Hematopoietic multipotent progenitor cell treated with erythropoietin and hydrocortisone succinate and interleukin-3 and kit ligand, for 15 days (in vitro differentiated cells): ENCODE data around the gene HIVEP3.
"Not testable (repeated sequence)": the region's sequence is repeated elsewhere in the genome, so short reads cannot be mapped to it uniquely, and the experiment has no call there.

Experiments used
- DNase-seq: peaks from one replicate; pipeline ENCODE4 v3.0.0-alpha.2; 2015; ENCODE audit warnings: low spot score

Gene HIVEP3

DNA sequence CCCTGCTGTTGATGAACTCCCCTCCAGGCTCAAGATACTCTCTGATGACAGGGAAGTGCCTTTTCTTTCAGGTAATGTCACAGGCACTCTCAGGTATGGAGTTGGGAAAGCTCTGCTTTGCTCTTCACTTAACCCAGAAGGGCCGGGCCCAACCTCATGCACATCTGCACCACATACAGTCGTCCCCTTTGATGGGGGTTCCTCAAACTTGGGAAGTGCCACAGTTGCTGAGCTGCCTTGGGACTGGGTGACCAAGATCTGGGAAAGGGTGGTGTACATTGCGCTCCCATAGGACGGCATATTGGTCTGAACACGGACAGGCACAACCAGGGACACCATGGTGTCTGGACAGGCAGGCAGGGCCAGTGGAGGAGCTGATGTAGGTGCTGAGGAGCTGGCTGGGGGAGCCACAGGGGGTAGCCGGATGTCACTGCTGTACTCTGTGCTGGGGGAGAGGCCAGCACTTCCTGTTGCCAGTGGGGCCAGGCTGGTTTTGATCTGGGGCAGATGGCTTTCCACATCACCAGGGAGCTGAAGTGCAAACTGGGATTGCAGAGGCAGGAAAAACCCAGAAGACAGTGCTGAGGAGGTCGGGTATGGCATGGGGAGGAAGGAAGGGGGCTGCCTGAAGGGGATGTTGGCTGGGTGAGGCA lies 338.1 kb downstream of the HIVEP3 start:
- DNase-seq: no peak

DNA sequence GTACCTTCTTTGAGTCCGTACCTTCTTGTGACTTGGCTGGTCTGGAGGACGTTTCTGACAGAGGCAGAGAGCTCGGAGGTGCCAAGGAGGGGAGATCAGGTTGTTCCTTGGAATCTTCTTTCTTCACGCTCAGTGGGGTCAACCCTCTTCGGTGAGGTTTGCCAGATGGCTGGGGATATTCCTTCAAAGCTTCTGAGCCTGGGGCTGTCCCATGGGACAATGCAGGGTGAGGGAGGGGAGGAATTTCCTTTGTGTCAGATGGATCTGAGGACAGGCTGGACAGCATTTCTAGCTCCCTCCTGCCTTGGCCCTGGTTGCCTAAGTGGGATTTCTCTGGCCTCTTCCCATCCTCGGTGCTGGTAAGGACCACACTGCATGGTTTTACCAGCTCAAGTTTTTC lies 338.7 kb downstream of the HIVEP3 start:
- no peak for DNase-seq

DNA sequence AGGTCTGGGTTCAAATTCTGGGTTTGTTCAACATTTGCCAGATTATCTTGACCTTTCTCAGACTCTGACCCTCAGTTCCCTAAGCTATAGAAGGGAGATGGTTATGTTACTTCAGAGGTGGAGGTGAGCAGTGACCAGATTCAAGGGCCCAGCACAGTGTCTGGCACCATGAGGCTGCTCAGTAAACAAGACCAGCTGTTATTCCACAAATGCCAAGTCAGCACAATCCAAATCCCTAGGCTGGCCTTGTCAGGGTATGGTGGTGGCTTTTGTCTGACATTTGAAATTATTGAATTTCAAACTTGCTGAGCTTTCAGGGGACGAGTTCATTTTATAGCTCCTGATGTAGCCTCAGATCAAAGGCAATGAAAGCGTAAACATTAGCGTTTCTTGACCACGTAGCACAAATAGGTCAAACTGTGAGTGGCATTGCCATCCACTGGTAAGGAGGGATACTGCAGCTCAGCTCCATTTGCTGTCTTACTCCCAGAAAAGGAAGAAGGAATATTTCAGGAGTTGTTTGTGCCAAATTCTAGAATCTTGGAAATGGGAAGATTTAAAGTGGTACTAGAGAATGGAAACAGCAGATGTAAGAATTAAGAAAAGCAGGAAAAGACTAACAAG lies 339.9 kb downstream of the HIVEP3 start:
- no peak for DNase-seq

DNA sequence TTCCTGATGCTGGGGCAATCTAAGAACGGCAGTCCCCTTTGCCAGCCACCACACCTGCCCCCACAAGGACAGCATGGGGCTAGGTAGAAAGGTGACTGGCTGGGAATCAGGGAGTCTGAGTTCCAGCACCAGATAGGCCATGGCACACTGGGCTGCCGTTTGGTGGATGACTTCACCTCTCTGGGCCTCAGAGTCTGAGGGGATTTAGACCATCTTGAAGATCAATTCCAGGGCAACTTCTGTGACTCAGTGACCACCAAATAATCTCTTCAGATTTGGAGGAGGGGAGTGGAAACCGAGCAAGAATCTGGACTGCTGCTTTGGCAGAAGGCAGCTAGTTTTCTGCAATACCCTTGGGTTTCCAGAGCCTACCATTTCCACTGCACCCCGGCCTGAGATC lies 342.1 kb downstream of the HIVEP3 start:
- DNase-seq: no peak

DNA sequence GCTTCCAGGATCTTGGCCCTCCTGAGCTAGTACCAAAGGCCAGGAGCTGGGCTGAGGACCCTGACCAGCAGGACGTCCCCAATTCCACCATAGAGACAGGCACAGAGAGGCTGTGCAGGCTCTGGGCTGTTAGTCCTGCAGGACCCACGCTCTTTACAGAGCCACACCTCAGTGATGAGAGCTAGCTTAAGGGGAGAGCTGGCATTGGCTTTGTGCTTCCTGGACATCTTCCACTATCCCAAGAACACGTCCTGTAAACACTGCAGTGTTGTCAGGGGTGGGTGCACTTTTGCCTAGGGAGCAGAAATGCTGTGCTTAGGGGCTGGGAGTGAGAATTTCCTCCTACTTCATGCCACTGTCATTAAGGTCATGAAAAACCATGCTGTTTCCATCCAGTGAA lies 342.5 kb downstream of the HIVEP3 start:
- no peak for DNase-seq

DNA sequence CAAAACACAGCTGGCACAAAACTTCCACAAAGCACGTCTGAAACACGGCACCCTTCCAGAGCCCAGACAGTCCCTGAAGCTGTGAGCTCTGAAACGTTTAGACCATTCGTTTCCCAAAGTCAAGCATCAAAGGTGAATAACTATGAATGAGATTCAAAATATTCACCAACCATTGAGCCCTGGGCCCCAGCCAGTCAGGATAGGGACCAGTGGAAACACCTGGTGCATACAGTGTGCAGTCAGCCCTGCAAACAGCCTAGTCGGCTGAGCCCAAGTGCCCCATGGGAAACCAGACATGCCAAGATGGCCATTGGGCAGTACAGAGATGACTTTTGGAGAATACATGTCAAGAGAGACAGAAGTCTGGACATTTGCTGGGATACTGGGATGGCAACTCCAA lies 343.9 kb downstream of the HIVEP3 start:
- DNase-seq: no peak

DNA sequence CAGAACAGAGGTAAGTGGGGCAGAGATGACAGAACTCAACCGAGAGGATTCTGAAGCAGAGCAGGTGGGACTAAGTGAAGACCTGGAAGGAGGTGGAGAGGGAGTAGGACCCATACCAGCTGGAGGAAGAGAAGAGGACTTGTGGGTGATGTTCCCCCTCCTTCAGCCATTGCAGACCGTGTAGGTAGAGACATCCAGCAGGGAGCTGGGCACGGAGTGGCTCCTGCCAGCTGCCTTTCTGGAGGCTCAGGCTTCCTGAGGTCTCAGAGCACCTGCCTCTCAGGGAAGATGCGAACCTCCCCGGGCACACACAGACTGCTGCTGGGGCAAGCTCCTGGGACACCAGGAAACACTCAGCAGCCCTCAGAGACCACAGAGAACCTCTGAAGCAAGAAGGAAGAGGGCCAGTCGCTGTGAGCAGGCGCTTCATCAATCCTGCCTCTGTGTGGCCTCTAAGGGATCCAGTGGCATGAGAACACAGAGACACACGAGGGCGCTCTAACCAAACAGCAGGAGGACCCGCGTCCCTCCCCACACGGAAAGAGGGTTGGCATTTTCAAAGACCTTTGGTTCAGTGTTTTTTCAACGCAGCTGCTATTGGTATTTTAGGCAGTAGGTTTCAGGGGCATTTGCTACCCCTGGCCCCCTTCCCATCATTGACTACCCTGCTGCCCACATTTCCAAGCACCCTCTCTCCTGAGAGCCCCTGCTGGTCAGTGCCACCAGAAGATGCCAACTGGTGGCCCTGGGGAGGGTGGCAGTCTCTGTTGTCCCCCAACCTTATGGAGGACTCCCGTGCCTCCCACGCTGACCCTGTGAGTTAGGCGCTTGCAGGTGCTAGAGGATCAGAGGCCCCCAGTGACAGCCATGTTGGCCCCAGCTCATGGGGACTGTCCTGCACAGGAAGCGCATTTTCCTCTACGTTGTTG lies 344.7 kb downstream of the HIVEP3 start:
- peak; percentile 14 for DNase-seq

DNA sequence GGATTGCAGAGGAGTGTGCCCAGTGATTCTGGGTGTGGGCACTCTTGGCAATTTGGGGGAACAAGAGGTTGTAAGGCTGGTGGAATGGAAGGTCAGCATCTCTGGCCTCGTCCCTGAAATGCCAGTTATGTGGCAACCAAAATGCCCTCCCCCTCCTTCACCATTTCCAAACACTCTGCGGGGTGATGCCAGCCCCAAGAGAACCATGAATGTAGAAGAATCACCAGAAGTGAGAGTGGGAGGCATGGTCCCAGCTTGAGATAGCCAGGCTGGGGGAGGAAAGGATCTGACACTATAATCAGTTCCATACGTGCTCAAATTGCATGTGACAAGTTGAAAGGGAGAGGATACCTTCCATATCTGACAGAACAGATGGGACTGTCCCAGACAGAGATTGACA lies 345.5 kb downstream of the HIVEP3 start:
- no peak for DNase-seq

DNA sequence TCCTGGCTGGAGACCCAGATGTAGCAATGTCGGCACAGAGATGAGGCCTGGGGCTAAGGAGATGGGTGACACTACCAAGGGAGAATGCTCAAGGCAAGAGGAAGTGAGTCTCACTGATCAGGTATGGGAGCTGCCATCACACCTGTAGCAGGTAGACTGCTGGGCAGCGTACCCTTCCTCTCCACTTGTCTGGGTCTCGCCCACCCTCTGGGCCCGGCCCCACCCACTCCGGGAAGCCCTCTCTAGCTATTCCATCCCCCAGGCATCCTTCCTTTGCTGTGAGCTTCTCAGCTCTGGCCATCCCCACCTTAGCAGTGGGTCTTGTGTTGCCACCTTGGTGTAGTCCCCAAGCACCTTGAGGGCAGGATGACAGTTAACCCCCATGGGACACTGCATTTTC lies 346.5 kb downstream of the HIVEP3 start:
- no peak for DNase-seq

DNA sequence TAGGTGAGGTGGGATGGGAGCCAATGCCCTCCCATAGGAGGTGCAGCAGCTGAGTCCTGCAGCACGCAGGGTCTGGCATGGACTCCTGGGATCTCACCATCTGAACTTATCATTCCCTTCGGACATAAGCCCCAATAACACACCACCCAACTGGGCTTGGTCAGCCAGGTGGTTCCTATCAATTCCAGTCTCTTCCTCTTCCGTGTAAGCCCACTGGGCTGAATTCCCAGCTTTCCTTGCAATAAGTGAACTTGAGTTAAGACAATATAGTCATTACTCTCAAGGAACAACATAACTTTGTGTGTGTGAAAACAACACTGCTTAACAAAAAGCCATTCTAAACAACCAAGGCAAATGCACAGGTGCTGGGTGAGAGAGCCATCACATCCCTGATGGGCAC lies 347.7 kb downstream of the HIVEP3 start:
- DNase-seq: no peak

DNA sequence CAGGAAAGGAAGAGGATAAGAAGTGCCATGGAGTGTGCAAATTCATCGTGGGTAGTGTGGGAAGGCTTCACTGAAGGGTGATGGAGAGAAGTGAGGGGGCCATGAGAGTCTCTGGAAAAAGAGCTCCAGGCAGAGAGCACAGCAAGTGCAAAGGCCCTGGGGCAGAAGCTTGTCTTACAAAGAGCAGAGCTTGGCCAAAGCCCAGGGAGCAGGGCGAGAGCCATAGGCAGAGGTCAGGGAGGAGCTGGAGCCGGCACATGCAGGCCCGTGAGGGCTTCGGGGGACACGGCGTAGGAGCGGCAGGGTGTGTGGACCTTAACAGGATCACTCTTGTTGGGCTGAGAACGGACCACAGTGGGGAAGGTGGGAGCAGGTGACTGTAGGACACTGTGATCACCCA lies 350.5 kb downstream of the HIVEP3 start:
- DNase-seq: no peak

DNA sequence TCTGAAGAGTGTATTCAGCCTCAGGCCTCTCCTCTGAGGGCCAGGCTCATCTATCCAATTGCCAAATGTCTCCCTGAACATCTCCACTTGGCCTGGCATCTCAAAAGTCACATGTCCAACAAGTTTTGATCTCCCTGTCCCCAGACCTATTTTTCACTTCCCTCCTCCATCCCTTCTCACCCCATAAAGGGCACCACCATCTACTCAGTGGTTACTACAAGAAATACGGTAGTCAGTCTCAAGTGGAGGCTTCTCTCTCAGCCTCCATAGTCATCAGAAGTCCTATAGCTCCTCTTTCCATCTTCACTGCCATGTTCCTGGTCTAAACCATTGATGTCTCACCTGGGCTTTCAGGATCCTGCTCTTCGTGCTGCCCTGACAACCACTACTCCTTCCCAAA lies 351.8 kb downstream of the HIVEP3 start:
- DNase-seq: no peak

DNA sequence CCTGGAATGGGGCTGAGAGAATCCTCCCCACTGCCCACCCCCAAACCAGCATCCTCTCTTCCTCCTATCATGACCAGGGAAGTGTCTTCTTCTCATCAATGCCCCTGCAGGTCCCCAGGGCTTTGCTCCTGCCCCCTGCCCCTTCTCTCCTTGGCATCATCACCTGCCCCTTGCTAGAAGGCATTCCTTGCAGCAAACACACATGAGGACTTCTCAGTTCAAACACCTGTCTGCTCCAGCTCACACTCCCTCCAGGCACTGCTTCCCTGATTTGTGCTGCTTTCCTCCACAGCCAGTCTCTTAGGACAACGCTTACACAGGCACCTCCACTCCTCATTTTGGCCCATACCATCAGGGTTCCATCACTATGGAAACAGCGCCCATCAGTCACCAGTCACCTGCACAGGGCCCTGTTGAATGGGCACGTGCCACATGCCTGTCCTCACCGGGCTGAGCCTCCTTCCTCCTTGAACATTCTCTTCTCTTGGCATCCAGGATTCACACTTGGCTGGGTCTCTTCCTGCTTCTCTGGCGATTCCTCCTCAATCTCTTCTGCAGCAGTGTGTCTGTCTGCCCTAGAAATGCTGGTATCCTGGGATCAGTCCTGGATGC lies 352.3 kb downstream of the HIVEP3 start:
- no peak for DNase-seq

DNA sequence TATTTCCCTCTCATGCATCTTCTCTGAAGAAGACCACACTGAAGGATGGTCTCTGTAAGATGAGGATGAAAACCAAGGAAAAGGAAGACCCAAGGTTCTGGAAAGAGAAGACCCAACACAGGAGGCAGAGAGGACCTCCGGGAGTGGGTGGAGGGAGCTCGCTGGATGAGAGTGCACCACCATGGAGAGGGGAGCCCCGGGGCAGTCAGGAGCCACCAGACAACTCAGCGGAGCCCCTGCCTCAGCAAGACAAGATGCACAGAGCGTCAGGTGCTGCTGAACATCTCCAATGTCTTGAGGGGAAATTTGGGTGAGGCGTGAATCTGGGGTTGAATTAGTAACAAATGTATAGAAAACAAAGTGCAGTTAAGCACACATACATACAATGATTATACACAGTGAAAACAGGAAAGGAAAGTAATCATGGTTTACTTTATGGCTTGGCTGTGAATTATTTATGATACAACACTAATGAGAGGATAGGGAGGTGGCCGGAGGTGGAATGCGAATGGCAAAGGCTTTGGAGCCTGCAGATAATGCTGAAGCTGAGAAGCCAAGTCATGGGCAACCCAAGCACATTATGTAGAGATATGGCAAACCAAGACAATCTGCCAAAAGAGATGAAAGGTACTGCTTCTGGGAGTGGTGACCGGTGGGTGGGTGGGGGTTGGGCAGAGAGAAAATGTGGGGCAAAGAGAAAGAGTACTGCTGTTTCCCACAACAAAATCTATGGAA lies 353.8 kb downstream of the HIVEP3 start:
- DNase-seq: no peak

DNA sequence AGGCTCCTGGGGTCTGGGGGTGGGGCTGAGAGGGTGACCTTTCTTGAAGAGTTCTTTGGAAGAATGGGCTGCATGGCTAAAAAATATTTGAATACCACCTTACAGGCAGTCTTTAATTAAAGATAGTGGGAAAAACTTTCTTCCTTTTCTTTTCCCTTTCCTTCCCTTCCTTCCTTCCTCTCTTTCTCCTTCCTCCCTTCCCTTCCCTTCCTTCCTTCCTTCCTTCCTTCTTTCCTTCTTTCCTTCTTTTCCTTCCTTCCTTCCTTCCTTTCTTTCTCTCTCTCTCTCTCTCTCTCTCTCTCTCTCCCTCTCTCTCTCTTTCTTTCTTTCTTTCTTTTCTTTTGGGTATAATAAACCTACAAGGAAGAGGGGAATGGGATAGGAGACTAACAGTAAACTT lies 356.4 kb downstream of the HIVEP3 start:
- DNase-seq: no peak

DNA sequence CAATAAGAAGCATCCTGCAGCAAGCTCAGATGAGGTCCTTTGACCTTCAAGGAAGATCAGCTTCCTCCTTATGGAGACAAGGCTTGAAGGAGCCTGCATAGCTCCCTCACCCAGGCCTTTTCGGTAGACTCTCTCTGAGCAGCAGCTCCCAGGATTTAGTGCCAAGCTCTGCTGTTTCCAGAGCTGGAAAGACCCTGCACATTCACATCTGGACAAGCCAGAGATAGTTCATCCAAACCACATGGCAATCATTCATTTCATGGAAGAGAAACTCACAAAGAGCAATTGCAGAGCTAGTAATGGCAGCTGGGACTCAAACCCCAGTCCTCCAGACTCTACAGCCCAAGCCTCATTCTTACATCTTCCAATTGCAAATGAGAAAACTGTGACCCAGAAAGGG lies 357.8 kb downstream of the HIVEP3 start:
- no peak for DNase-seq

DNA sequence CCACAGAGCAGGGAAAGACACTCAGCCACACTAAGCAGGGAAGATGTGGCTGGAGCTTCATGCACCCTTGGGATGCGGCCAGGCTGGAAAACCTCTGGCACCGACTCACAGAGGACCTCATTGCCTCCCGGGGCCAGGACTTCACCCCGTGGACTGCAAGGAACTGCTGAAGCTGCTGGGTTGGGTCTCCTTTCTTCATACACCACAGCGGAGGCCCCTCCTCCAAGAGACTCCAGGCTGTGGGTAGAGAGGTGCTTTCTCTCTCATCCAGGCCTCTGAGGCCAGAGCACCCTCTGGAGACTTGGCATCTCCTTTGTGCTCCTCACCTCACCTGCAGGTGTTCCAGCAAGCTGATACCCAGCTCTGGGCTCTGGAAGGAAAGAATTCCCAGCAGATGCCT lies 358.2 kb downstream of the HIVEP3 start:
- DNase-seq: no peak

DNA sequence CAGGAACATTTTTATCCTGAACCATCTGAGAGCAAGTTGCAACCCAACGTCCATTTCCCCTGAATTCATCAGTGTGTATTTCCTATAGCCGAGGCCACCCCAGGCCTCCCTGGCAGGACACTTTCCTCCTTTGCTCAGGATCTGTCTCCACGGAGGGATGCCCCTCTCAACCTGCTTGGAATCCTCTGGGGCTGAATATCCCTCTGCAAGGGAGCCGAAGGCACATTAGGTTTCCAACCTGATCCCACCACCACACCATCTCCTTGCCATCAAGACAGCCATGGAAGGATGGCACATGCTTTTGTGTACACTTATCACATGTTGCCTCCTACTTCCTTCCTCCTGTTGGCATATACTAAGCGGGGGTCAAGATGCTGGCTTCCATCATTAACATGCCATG lies 359.4 kb downstream of the HIVEP3 start:
- no peak for DNase-seq

DNA sequence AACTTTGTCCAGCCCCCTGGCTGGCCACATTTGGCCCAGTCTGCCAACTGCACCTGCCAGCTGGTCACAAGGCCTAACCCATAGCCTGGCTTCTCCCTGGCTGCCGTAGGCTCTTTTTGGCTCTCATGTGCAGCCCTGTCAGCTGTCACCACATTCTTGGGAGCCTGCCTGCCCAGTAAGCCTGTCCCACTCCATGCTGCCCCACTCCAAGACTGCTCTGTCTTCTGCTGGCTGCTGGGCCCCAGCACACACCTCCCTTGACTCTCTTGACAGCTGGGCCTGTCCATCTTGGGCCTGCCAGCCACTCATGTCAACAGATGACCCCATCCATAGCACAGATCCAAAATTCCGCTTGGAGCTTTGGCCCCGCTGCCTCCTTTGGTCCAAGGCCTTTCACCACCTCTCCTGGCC lies 360.0 kb downstream of the HIVEP3 start:
- no peak for DNase-seq

DNA sequence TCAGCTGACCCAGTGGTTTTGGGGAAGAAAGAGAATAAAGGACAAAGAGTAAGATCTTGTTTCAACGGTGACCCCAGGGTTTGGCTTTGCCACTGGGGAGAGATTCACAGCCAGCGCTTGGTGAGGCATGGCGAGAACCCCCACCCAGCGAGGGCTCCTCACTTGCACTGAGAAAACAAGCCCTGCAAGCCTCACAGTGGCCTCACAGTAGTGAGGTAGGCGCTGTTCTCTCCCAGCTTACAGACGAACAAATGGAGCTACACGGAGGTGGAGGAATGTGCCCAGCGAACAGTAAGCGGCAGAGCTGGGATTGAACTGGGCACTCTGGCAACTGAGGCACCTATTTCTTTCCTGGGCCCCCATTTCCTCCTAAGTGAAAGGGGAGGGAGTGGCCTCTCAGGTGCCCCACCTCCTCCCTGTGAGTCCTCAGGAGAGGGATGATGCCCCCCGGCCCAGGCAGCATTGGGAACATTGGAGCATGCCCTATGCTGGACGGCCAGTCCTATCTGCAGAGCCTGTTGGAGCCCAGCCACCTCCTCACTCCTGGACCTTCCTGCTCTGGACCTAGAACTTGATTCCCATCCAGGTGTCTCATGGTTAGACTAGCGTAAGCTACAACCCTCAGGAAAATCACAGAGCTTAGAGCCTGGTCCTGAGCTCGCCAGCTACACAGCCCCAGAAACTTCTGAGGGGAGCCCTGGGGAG lies 360.8 kb downstream of the HIVEP3 start:
- no peak for DNase-seq

DNA sequence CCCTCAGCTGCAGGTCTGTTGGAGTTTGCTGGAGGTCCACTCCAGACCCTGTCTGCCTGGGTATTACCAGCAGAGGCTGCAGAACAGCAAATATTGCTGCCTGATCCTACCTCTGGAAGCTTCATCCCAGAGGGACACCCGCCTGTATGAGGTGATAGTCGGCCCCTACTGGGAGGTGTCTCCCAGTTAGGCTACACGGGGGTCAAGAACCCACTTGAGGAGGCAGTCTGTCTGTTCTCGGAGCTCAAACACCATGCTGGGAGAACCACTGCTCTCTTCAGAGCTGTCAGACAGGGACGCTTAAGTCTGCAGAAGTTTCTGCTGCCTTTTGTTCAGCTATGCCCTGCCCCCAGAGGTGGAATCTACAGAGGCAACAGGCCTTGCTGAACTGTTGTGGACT lies 364.0 kb downstream of the HIVEP3 start:
- DNase-seq: not testable (repeated sequence)
